HL-60/S4 treated with phorbol 12-myristate 13-acetate at 8.2 ng/mL for 4 days and 3 days (cell line): ENCODE measurements around the gene ITM2B.

Experiments
- in situ Hi-C: fragments of 300-500 bp; cut with MboI; formaldehyde crosslinking; loops from 2 replicates; pipeline ENCODE4 v1.15.0; 2022; ENCODE audit warnings: low sequenced_read_pairs

Gene ITM2B

GRCh38 chr13:48255090-48255489 is 22.1 kb downstream of the ITM2B start:
- in situ Hi-C loops = no loop called here

- in situ Hi-C loops = no loop called here
Observed at GRCh38 chr13:48255954-48256353, 22.9 kb downstream of the ITM2B start.

DNA sequence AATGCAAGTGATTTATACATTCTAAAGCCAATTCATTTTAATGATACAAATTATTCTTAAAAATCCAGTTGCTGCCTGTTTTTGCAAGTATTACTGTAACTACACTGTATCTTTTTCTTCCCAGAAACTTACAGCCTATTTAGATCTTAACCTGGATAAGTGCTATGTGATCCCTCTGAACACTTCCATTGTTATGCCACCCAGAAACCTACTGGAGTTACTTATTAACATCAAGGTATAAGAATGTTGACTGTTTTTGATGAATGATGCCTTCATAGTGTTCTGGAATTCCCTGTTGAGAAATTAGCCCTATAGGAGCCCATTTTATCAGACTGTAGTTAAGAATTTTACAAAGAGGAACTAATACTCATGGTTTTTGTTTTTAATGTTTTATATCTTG is 25.0 kb downstream of the ITM2B start:
- in situ Hi-C loops = no loop called here

DNA sequence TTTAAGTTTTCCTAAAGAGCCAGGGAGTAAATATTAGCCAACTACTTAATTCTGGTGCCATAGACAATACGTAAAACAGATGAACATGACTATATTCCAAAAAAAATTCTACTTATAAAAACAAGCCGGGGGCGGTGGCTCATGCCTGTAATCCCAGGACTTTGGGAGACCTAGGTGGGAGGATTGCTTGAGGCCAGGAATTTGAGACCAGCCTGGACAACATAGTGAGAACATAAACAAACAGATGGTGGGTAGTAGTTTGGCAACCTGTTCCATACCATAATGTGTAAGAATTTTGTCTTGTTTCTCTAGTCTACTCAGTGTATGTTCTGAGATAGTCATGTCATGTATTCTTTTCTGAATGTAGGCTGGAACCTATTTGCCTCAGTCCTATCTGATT is 25.4 kb downstream of the ITM2B start:
- in situ Hi-C loops = no loop called here

GRCh38 chr13:48260970-48261369 is 28.0 kb downstream of the ITM2B start:
- in situ Hi-C loops = no loop called here

- in situ Hi-C loops = no loop called here
Observed at GRCh38 chr13:48263196-48263595, 30.2 kb downstream of the ITM2B start.

- in situ Hi-C loops = no loop called here
Observed at GRCh38 chr13:48264058-48264457, 31.1 kb downstream of the ITM2B start.

- in situ Hi-C loops = no loop called here
Observed at GRCh38 chr13:48265217-48265815, 32.3 kb downstream of the ITM2B start.

DNA sequence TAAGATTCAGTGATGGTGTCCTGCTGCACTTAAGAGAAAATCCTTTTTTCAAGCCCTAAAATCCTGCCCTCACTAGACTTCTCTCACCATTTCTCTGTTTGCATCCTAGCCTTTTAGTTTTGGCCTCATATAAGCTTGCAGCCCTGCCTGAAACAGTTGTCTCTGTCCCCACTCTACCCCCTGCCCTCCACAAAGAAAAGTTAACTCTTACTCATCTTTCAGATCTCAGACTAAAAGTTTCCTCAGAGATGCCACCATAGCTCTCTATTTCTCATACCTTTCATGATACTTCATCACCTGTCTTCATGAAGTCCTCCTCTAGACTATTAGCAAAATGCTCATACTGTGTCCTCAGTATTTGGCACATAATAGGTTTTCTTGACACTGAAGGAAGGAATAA is 33.1 kb downstream of the ITM2B start:
- in situ Hi-C loops = no loop called here

DNA sequence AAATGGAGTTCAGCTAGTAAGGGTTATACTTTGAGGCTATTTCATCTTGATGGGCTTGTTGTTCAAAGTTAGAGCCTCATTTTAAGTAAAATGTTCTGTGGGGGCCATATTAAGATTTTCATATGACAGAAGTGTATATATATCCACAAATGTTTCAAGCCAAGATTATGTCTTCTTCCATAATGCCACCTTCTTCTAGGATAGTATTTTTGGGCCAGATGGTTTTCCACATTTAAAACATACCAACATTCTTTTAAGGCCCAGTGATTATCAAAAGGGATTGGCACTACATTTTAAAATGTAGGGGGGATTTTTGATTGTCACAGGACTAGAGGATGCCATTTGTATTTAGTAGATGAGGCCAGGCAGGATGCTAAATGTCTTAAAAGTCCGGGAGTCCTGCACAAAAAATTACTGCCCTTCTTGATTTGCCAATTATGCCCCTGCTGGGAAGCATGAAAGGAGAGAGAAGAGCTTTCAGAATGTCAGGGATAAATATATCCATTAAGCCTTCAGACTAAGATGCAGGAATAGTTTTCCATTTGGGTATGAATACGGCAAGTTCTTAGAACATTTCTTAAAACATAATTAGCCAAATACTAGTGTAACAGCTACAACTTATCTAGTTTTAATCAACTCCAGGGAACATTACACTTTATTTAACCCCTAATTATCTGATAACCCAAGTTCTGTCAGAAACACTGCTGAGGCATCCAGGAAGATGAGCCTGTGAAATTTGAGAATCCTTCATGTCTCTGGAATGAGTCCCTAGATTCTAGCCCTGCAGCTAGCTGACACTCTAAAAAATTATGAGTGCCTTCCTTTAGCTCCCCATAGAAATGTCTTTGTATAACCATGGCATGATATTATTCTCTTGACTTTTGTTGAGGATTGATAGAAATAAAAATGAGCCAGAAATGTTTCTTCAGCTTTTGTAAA is 34.0 kb downstream of the ITM2B start:
- in situ Hi-C loops = no loop called here

DNA sequence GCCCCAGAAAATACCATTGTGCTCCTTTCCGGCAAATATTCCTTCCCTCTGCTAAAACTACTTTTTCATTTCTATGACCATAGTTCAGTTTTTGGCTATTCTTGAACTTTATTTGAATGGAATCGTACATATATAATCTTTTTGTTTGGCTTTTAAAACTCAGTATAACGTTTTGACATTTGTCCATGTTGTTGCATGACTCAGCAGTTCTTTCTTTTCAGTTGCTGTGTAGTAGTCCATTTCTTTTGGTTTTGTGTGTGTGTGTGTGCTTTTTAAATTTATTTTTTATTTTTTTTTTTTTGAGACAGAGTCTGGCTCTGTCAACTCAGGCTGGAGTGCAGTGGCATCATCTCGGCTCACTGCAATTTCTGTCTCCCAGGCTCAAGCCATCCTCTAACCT is 35.0 kb downstream of the ITM2B start:
- in situ Hi-C loops = no loop called here

DNA sequence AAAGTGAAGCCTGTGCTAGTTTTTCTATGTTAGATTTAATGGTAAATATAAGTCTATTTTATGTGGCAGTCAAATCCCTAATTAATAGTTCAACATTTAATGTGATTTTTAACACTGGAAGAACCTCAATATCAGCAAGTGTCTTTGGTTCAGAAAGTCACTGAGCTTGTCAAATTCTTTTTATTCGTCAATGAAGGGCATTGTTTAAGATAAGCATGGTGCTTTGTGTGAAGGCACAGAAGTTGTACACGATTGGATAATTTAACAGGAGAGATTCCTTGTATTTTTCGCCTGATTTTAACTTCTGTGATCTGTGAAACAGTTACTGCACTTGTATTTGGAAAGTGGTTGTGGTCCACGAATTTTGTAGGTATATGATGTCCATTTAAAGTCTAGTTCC is 40.3 kb downstream of the ITM2B start:
- in situ Hi-C loops = no loop called here

DNA sequence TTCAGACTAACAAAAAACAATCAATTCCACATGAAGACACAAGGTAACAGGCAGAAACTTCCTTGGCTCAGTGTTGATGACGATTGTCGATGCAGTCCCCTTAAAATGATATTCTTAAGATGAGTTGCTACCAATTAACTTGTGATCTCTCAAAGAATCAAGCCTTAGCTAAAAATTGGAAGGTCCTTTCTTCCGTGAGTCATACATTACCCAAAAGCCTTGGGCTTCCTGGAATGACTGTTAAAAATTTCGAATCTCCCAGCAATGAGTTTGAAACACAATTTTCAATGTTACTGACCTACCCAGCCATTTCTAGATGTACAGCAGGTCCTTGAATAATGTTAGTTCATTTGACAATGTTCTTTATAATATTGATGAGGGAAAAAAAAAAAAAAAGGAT is 42.5 kb downstream of the ITM2B start:
- in situ Hi-C loops = no loop called here

- in situ Hi-C loops = no loop called here
Observed at GRCh38 chr13:48278806-48279205, 45.8 kb downstream of the ITM2B start.

- in situ Hi-C loops = no loop called here
Observed at GRCh38 chr13:48281556-48281955, 48.5 kb downstream of the ITM2B start.

DNA sequence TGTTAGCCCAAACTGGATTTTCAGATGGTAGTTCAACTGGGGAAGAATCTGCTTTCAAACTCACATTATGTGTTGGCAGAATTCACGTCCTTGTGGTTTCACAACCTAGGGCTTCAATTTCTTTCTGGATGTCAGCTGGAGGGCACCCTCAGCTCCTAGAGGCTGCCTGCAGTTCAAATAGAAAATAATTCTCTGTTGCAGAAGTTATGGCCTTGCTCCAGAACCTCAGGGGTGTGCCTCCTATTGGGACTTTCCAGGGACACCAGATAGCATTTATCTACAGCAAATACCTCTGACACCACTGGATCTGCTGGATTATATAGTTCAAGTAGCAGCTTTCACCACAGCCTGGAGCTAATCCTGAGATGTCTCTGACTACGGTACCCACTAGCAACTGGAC is 58.7 kb downstream of the ITM2B start:
- in situ Hi-C loops = no loop called here

GRCh38 chr13:48292650-48293049 is 59.6 kb downstream of the ITM2B start:
- in situ Hi-C loops = no loop called here

DNA sequence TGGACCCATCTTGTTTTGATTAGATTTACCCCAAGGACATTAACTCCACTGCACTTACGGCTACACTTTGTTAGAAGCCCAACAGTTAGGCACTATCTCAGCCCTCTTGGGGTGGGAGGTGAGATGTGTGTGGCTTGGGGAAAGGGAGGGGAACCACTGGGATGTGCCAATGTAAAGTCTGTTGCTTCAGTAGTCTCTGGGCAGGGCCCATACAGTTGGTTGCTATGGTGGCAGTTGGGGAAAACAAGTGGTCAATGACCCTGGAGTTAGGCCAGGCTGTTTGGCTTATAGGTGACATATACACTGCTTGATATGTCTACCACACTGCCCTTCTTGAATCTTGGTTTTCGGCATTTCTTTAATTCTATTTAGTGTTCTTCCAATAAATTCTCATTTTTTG is 61.6 kb downstream of the ITM2B start:
- in situ Hi-C loops = no loop called here

GRCh38 chr13:48295271-48295670 is 62.3 kb downstream of the ITM2B start:
- in situ Hi-C loops = no loop called here

DNA sequence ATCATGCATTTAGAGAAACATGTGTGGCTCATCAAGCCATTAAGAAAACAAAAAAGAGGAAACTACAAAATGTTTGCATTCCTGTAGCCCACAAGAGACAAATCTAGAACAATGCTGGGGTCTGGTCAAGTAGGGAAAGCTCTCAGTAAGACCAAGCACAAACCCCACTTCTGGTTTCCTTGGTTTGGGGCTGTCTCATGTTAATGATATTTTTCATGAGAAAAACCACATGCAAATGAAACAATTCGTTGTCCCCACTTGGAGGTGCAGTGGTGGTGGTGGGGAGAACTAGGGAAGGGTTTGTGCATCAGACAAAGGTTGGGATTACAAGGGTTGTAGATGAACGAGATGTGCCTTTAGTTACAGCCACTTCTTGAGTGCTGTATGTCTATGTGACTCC is 63.5 kb downstream of the ITM2B start:
- in situ Hi-C loops = no loop called here

DNA sequence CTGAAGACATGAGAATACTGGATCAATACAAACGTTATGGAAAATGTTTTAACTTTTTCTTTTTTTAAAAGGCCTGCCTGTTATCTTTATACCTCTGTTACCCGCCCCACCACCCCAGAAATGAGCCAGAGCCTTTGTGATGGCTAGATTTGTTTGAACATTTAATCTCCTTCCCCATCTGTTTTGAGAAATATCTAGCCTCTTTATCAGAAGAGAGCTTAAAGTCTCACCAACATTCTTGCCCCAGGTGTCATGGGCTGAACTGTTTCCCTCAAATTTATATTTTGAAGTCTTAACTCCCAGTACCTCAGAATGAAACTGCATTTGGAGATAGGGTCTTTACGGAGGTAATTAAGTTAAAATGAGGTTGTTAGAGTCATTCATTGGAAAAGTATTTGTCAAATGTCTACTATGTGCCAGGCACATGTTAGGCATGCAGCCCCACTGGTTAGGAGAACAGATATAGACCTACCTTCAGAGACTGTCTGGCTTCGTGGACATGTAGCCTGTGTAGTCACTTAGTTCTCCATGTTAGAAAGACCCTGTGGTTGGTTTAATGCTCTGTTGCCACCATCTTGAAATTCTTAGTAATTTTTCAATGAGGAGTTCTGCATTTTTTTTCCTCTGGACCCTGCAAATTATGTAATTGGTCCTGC is 64.3 kb downstream of the ITM2B start:
- in situ Hi-C loops = no loop called here

- in situ Hi-C loops = no loop called here
Observed at GRCh38 chr13:48299591-48299990, 66.6 kb downstream of the ITM2B start.
